DMS153 treated with DMSO at 0.1 percent for 48 hours (cell line): ENCODE data around the gene GRIN2D.
"Not testable (repeated sequence)": the region's sequence is repeated elsewhere in the genome, so short reads cannot be mapped to it uniquely, and the experiment has no call there.

Experiments used
- DNase-seq: peaks from one replicate; lab custom pipeline; 2025; ENCODE audit not compliant: unreplicated experiment; lab: John Stamatoyannopoulos, UW

The GRIN2D gene

DNA sequence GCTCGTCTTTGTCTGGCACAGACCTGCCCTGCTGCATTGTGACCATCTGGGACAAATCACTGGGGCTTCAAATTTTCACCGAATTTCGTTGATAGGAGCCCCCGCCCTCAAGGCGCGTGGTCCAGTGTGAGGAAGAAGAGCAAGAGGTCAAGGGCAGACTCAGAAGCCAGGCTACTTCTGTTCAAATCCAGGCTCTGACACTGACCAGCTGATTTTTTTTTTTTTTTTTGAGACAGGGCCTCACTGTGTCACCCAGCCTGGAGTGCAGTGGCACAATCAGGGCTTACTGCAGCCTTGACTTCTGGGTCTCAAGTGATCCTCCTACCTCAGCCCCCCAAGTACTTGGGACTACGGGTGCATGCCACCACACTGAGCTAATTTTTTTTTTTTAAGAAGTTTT, 22.1 kb upstream of the GRIN2D start:
- DNase-seq = no peak

DNA sequence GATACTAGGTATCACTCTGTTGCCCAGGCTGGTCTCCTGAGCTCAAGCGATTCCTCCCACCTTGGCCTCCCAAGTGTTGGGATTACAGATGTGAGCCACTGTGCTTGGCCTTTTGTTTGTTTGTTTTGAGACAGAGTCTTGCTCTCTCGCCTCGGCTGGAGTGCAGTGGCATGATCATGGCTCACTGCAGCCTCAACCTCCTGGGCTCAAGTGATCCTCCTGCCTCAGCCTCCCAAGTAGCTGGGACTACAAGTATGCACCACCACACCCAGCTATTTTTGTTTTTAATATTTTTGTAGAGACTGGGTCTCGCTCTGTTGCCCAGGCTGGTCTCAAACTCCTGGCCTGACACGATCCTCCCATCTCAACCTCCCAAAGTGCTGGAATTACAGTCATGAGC, 21.7 kb upstream of the GRIN2D start:
- DNase-seq = not testable (repeated sequence)

DNA sequence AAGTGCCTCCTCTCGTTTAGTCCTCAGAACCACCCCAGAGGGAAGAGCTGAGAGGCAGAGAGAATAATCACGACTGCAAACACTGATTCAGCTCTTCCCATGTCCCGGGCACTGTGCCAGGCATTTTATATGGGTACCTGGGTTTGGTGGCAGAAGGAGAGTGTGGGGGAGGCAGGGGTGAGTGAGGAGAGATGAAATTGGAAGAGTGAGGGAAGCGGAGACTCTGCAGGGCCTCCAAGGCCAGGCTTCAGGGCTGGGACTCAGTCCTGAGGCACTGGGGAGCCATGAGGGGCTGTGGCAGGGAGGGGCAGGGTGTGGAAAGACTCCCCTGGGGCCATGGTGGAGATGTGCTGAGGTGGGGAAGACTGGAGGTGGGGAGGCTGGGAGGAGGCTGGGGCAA, 20.6 kb upstream of the GRIN2D start:
- peak; percentile 77 for DNase-seq

GRCh38 chr19:48373567-48373966, 19.9 kb upstream of the GRIN2D start:
- DNase-seq = no peak

DNA sequence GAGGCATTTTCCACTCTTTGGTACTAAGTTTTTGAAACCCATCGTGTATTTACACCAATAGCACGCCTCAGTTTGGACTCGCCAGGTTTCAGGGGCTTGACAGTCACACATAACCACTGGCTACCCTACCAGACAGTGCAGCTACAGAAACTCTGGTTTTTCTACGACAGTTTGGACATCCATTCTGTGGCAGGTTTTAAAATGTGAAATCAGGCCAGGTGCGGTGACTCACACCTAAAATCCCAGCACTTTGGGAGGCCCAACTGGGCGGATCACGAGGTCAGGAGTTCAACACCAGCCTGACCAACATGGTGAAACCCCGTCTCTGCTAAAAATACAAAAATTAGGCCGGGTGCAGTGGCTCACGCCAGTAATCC, 15.3 kb upstream of the GRIN2D start:
- no peak for DNase-seq

GRCh38 chr19:48379058-48379457, 14.4 kb upstream of the GRIN2D start:
- DNase-seq = no peak

GRCh38 chr19:48381178-48381950, 12.1 kb upstream of the GRIN2D start:
- no peak for DNase-seq

GRCh38 chr19:48382286-48382685, 11.2 kb upstream of the GRIN2D start:
- no peak for DNase-seq

- DNase-seq = no peak
These were observed 7.9 kb upstream of the GRIN2D start for GRCh38 chr19:48385461-48386087.

GRCh38 chr19:48386981-48387380, 6.5 kb upstream of the GRIN2D start:
- DNase-seq = no peak

GRCh38 chr19:48390188-48391099, 3.0 kb upstream of the GRIN2D start:
- no peak for DNase-seq

DNA sequence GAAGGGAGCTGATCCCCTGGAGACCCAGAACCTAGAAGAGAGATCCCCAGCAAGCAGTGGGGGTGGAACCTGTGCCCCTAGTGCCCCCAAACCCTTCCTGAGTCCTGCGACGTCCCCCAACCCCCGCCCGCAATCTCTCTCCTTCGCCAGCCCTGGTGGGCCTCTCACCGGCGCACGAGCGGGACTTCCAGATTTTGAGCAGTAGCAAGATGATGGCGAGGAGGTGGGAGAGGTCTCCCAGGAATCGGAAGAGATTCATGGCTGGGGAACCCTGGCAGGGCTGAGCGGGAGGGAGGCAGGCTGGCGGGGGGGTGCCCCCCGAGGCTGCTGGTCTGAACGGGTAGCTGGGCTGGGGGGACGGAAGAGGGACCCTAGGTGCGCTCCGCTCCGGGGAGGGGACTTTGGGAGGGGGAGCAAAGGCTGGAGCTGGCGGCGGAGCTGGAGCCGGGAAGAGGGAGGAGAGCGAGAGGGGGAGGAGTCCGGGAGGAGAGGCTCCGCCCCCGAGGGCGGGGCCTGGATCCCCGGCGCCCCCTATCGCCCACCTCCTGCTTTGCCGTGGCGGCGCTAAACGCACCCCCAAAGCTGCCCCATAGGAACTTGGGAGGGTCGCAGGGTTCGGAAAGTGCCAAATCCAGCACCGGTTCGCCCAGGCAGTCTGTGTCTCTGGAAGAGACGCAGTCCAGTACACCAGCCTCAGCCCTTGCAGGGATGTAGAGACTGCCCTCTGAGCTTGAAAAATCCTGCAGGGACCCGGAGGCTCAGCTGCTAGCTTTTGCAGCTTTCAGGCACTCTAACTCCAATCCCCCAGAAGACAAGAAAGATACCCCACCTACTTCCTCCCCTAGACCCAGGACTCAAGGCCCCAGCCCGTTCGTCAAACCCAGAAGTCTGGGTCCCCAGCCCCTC, 2.1 kb upstream of the GRIN2D start, which contains the start of gene KDELR1:
Gene KDELR1, minus strand, starts transcription at position 452 of the 906 bp plus-strand sequence. Its CDS starts 193 bp downstream, at position 259.
- DNase-seq = peak; percentile 62

GRCh38 chr19:48392006-48392344, 1.5 kb upstream of the GRIN2D start:
- DNase-seq = not testable (repeated sequence)

DNA sequence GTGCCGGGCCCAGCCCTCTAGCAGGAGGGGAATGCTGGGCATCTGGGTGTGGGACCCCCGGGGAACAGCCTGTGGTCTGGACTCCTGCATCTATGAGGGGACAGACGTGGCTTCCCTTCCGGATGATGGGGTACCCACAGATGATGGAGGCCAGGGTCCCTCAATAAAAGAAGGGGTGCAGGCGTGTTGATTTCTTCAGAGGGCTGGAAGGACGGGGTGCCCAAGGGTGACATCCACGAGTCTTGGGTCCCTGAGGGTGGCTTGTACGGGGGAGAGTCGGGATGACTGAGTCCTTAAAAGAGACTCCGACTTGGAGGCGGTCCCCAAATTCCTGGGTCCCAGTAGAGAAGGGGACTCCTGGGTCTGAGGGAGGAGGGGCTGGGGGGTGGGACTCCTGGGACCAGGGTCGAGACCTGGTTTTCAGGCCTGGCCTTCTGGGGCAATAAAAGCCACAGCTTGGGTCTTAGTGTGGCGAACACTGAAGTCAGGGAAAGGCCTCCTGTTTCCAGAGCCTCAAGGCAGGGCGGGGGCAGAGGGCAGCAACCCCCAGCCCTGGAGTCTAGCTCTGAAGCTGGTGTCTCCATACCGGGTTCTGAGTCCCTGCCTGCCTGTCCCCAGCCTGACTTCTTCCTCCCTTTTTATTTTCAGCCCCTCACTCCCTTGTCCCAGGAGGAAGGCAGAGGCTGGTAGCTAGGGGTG, 459 bp upstream of the GRIN2D start:
- no peak for DNase-seq

DNA sequence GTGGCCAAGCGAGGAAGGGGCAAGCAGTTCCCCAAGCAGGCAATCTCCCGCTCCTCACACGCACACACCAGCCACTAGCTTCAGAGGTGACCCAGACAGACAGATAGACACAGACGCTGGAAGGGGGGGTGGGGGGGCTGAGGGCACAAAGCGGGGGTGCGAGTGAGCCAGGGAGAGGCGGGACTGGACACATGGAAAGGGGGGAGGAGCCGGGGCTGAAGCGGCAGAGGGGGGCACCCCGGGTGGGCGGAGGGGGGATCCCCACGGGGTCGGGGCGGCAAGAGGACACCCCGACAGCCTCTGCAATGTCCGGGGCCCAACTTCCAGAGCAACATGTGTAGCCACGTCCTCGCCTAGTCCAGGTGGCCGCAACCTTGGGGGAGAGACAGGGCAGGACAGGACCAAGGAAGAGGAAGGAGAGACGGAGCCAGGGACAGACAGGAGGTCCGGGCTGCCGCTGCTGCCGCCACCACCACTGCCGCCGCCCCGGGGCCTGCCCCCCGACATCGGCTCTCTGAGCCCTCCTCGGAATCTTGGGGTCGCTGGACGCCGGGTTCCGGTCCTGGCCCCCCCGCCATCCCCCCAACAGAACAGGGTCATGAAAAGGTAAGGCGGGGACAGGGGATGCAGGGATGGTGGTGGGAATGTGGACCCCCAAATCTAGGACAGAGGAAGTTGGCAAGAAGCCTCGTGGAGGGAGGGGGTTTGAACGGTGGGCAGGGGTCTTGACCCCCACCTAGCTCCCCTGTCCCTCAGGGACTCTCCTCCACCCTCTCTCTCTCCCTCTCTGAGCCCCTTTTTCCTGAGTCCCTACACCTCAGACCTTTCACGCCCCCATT, 1.1 kb downstream of the GRIN2D start:
- no peak for DNase-seq

GRCh38 chr19:48395170-48395455, 1.6 kb downstream of the GRIN2D start:
- no peak for DNase-seq

GRCh38 chr19:48395499-48395898, 2.0 kb downstream of the GRIN2D start:
- no peak for DNase-seq

GRCh38 chr19:48396016-48396823, 2.8 kb downstream of the GRIN2D start:
- DNase-seq = no peak

GRCh38 chr19:48396824-48397176, 3.3 kb downstream of the GRIN2D start:
- DNase-seq = no peak
